K562 (cell line): ENCODE results near the gene PBX2. TPM values are rescaled to one million over a fixed set of nuclear protein-coding genes. Genes with fewer than 3 reads are reported as not detected.

Experiments
- BCL6 ChIP-seq: fragments of 250-450 bp; sonication (Bioruptor Pico); IDR thresholded peaks from 2 replicates; pipeline ENCODE4 v1.4.0; 2020
- BRD9 ChIP-seq: fragments of 450-650 bp; IDR thresholded peaks from 2 replicates; pipeline ENCODE4 v1.6.1; 2018; ENCODE audit warnings: low read depth; ENCODE audit not compliant: partially characterized antibody
- HDAC2 ChIP-seq: fragments of 450-650 bp; IDR thresholded peaks from 2 replicates; pipeline ENCODE4 v1.6.1; 2016; ENCODE audit warnings: mild to moderate bottlenecking
- HMGN3 ChIP-seq: IDR thresholded peaks from 2 replicates; pipeline ENCODE4 v1.6.1; 2011; ENCODE audit warnings: borderline replicate concordance, low read depth, mild to moderate bottlenecking, mixed read lengths, low read length; ENCODE audit not compliant: insufficient read length; ENCODE audit errors: extremely low read depth
- MTF1 ChIP-seq: fragments of 250-450 bp; sonication (Bioruptor Pico); IDR thresholded peaks from 2 replicates; pipeline ENCODE4 v1.9.0; 2021; ENCODE audit warnings: moderate library complexity, mild to moderate bottlenecking, inconsistent platforms, borderline replicate concordance
- NCOA1 ChIP-seq: fragments of 450-650 bp; IDR thresholded peaks from 2 replicates; pipeline ENCODE4 v1.6.1; 2016; ENCODE audit warnings: low read depth
- PTBP1 ChIP-seq: fragments of 200-400 bp; formaldehyde crosslinking; IDR thresholded peaks from 2 replicates; pipeline ENCODE4 v1.6.1; 2017; ENCODE audit warnings: low read depth, low read length
- SMARCC2 ChIP-seq: fragments of 450-650 bp; IDR thresholded peaks from 2 replicates; pipeline ENCODE4 v1.6.1; 2017; ENCODE audit warnings: antibody characterized with exemption, moderate library complexity, mild to moderate bottlenecking, low read depth
- SMARCE1 ChIP-seq: fragments of 450-650 bp; IDR thresholded peaks from 2 replicates; pipeline ENCODE4 v1.7.1; 2016; ENCODE audit warnings: mild to moderate bottlenecking
- ZNF224 ChIP-seq: sonication (generic); formaldehyde crosslinking; IDR thresholded peaks from 2 replicates; pipeline ENCODE4 v1.8.0; 2022; ENCODE audit warnings: mild to moderate bottlenecking, missing genetic modification reagents
- polyA plus RNA-seq, 8 experiments: library from polyadenylated mRNA; depleted of rRNA in 4 of 8; stranded (reverse) in 5 of 8; unstranded in 3 of 8; fragments of >200 nt; fragmentation: Nextera tagmentation in 2 of 8; fragmentation: Illumina TruSeq in 1 of 8; extraction: Ambion mirVana in 2 of 8; extraction: Trizol in 1 of 8; gene quantifications; 2 replicates each; pipeline versions ENCODE4 v1.2.1 to v1.2.3, GENCODE V29; 2011 to 2014; ENCODE audit warnings: inconsistent platforms in 1 of 8, missing spikeins in 1 of 8
- total RNA-seq, 7 experiments: library from RNA; depleted of rRNA in 6 of 7; stranded (reverse); fragments of >200 nt in 6 of 7; fragmentation: Illumina TruSeq in 2 of 7; extraction: Trizol in 2 of 7; gene quantifications; 2 replicates each; pipeline versions ENCODE4 v1.2.1 to v1.2.3, GENCODE V29; 2011 to 2021; ENCODE audit warnings: low replicate concordance in 1 of 7
- TF ChIP-seq, protein P1 (sequence below): fragments of 450-650 bp; IDR thresholded peaks from 2 replicates; pipeline ENCODE4 v1.6.1; 2016; ENCODE audit warnings: low read depth, mild to moderate bottlenecking, moderate library complexity
- TF ChIP-seq, protein P2 (sequence below): fragments of 250-450 bp; sonication (Bioruptor Pico); IDR thresholded peaks from 2 replicates; pipeline ENCODE4 v1.5.0; 2021; ENCODE audit warnings: mild to moderate bottlenecking, borderline replicate concordance
- TF ChIP-seq, protein P3 (sequence below): fragments of 450-650 bp; formaldehyde crosslinking; IDR thresholded peaks from 2 replicates; pipeline ENCODE4 v1.4.0; 2022; ENCODE audit warnings: mild to moderate bottlenecking, moderate library complexity
- TF ChIP-seq, protein P4 (sequence below): fragments of 450-650 bp; IDR thresholded peaks from 2 replicates; pipeline ENCODE4 v1.6.1; 2017; ENCODE audit warnings: mild to moderate bottlenecking, moderate library complexity
- TF ChIP-seq, protein P5 (sequence below): fragments of 450-650 bp; formaldehyde crosslinking; conservative IDR thresholded peaks from 2 replicates; pipeline ENCODE4 v1.4.0; 2022; ENCODE audit warnings: mild to moderate bottlenecking, missing genetic modification characterization
- TF ChIP-seq, protein P6 (sequence below): fragments of 450-650 bp; IDR thresholded peaks from 2 replicates; pipeline ENCODE4 v1.6.1; 2018; ENCODE audit not compliant: partially characterized antibody

Gene PBX2
- total and polyA plus RNA-seq, 9 of the 15 experiments (the other 6 are each of a cell fraction or from before 2014, with no cell fraction given) = 1.9 to 134 (median 62.5) TPM

DNA sequence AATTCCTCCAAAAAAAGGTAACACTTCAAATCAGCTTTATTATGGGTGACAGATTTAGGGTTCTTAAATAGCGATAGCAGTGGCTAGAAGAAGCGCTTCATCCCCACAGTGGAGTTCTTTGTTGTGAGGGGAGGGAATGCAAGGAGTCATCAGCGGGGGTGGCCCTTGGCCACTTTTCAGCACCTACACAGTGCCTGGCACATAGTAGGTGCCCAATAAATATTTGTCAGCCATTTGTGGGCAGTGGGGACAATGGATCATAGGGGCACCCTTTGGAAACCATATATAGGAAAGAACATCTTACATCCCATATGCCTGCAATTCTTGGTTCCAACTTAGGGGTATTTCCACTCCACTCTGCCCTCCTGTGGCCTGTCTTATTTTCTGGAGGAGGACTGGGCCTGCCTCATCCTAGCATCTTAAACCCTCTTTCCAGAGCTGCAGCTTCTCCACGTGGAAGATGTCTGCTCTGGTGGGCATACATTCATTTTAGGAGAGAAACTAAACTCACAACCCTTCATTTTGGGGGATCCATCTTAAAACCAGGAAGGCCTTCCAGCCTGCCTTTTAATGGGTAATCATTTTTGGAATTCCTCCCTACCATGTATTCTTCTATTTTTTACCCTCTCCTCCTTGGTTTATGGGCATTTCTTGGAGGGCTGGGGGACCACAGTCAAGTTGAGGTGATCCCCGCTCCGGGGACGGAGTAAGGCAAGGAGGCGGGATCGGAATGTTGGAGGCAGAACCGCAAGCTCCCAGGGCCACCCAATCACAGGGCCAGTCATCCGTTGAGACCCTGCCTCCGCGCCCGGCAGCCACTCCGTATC lies 5.0 kb upstream of the PBX2 start (continued):
- TF ChIP-seq MTF1 (CRISPR knock-in tag) (no peak), BCL6 (no peak), ZNF224 (CRISPR knock-in tag) (0 out of 2 replicates have a peak, but pooled peaks have one; percentile 61), PTBP1 (no peak), SMARCC2 (peak; percentile 37; the same call in 1 of the 2 replicates), SMARCE1 (peak; percentile 66; the same call in 1 of the 2 replicates), HDAC2 (peak; percentile 84), HMGN3 (no peak), NCOA1 (peak; percentile 37; the same call in 1 of the 2 replicates), BRD9 (peak; percentile 94)
- TF ChIP-seq, protein P1, sequence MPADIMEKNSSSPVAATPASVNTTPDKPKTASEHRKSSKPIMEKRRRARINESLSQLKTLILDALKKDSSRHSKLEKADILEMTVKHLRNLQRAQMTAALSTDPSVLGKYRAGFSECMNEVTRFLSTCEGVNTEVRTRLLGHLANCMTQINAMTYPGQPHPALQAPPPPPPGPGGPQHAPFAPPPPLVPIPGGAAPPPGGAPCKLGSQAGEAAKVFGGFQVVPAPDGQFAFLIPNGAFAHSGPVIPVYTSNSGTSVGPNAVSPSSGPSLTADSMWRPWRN = no peak
- TF ChIP-seq, protein P2, sequence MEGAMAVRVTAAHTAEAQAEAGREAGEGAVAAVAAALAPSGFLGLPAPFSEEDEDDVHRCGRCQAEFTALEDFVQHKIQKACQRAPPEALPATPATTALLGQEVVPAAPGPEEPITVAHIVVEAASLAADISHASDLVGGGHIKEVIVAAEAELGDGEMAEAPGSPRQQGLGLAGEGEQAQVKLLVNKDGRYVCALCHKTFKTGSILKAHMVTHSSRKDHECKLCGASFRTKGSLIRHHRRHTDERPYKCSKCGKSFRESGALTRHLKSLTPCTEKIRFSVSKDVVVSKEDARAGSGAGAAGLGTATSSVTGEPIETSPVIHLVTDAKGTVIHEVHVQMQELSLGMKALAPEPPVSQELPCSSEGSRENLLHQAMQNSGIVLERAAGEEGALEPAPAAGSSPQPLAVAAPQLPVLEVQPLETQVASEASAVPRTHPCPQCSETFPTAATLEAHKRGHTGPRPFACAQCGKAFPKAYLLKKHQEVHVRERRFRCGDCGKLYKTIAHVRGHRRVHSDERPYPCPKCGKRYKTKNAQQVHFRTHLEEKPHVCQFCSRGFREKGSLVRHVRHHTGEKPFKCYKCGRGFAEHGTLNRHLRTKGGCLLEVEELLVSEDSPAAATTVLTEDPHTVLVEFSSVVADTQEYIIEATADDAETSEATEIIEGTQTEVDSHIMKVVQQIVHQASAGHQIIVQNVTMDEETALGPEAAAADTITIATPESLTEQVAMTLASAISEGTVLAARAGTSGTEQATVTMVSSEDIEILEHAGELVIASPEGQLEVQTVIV (CRISPR knock-in tag) = no peak
- TF ChIP-seq, protein P3, sequence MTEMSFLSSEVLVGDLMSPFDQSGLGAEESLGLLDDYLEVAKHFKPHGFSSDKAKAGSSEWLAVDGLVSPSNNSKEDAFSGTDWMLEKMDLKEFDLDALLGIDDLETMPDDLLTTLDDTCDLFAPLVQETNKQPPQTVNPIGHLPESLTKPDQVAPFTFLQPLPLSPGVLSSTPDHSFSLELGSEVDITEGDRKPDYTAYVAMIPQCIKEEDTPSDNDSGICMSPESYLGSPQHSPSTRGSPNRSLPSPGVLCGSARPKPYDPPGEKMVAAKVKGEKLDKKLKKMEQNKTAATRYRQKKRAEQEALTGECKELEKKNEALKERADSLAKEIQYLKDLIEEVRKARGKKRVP (CRISPR knock-in tag) = peak; percentile 35; the same call in 1 of the 2 replicates
- TF ChIP-seq, protein P4, sequence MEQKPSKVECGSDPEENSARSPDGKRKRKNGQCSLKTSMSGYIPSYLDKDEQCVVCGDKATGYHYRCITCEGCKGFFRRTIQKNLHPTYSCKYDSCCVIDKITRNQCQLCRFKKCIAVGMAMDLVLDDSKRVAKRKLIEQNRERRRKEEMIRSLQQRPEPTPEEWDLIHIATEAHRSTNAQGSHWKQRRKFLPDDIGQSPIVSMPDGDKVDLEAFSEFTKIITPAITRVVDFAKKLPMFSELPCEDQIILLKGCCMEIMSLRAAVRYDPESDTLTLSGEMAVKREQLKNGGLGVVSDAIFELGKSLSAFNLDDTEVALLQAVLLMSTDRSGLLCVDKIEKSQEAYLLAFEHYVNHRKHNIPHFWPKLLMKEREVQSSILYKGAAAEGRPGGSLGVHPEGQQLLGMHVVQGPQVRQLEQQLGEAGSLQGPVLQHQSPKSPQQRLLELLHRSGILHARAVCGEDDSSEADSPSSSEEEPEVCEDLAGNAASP = no peak
- TF ChIP-seq, protein P5, sequence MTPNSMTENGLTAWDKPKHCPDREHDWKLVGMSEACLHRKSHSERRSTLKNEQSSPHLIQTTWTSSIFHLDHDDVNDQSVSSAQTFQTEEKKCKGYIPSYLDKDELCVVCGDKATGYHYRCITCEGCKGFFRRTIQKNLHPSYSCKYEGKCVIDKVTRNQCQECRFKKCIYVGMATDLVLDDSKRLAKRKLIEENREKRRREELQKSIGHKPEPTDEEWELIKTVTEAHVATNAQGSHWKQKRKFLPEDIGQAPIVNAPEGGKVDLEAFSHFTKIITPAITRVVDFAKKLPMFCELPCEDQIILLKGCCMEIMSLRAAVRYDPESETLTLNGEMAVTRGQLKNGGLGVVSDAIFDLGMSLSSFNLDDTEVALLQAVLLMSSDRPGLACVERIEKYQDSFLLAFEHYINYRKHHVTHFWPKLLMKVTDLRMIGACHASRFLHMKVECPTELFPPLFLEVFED (CRISPR knock-in tag) = peak; percentile 72; the same call in 1 of the 2 replicates
- TF ChIP-seq, protein P6, sequence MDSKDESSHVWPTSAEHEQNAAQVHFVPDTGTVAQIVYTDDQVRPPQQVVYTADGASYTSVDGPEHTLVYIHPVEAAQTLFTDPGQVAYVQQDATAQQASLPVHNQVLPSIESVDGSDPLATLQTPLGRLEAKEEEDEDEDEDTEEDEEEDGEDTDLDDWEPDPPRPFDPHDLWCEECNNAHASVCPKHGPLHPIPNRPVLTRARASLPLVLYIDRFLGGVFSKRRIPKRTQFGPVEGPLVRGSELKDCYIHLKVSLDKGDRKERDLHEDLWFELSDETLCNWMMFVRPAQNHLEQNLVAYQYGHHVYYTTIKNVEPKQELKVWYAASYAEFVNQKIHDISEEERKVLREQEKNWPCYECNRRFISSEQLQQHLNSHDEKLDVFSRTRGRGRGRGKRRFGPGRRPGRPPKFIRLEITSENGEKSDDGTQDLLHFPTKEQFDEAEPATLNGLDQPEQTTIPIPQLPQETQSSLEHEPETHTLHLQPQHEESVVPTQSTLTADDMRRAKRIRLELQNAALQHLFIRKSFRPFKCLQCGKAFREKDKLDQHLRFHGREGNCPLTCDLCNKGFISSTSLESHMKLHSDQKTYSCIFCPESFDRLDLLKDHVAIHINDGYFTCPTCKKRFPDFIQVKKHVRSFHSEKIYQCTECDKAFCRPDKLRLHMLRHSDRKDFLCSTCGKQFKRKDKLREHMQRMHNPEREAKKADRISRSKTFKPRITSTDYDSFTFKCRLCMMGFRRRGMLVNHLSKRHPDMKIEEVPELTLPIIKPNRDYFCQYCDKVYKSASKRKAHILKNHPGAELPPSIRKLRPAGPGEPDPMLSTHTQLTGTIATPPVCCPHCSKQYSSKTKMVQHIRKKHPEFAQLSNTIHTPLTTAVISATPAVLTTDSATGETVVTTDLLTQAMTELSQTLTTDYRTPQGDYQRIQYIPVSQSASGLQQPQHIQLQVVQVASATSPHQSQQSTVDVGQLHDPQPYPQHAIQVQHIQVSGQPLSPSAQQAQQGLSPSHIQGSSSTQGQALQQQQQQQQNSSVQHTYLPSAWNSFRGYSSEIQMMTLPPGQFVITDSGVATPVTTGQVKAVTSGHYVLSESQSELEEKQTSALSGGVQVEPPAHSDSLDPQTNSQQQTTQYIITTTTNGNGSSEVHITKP = peak; percentile 40
